DOHH2 (cell line): ENCODE results near the gene TBL1X.

Source experiments
- H3F3A ChIP-seq: fragments of 200-600 bp; sonication (generic), shearing (Covaris generic); 2 replicates; pipeline ENCODE4 v1.6.0; 2016; ENCODE audit warnings: antibody characterized with exemption, mild to moderate bottlenecking; ENCODE audit not compliant: control insufficient read depth, insufficient read depth
- H3K27ac ChIP-seq: fragments of 200-600 bp; sonication (generic); 2 replicates; pipeline ENCODE4 v1.5.1; 2014; ENCODE audit warnings: low read depth, mild to moderate bottlenecking, low read length, moderate library complexity
- H3K27me3 ChIP-seq: fragments of 200-600 bp; sonication (generic); 2 replicates; pipeline ENCODE4 v1.6.1; 2014; ENCODE audit warnings: mild to moderate bottlenecking, low read length, mixed read lengths; ENCODE audit not compliant: control insufficient read depth
- H3K36me3 ChIP-seq: fragments of 200-600 bp; sonication (generic); 2 replicates; pipeline ENCODE4 v1.6.1; 2014; ENCODE audit warnings: mild to moderate bottlenecking, low read length, moderate library complexity, mixed read lengths; ENCODE audit not compliant: control insufficient read depth
- H3K4me1 ChIP-seq: fragments of 200-600 bp; sonication (generic); 2 replicates; pipeline ENCODE4 v1.6.1; 2014; ENCODE audit warnings: mild to moderate bottlenecking, low read length, mixed read lengths; ENCODE audit not compliant: control insufficient read depth
- H3K4me2 ChIP-seq: fragments of 200-600 bp; sonication (generic); 2 replicates; pipeline ENCODE4 v1.6.0; 2014; ENCODE audit warnings: mild to moderate bottlenecking, low read length, moderate library complexity
- H3K4me3 ChIP-seq: fragments of 200-600 bp; sonication (generic); 2 replicates; pipeline ENCODE4 v1.5.1; 2014; ENCODE audit warnings: mild to moderate bottlenecking, low read length, mixed read lengths
- H3K79me2 ChIP-seq: fragments of 200-600 bp; sonication (generic); 2 replicates; pipeline ENCODE4 v1.6.1; 2014; ENCODE audit warnings: mild to moderate bottlenecking, low read length, mixed read lengths; ENCODE audit not compliant: control insufficient read depth
- H3K9me2 ChIP-seq: fragments of 200-600 bp; sonication (generic); replicated peaks from 2 replicates; pipeline ENCODE4 v1.6.1; 2014; ENCODE audit warnings: mild to moderate bottlenecking, low read length, mixed read lengths; ENCODE audit not compliant: control insufficient read depth
- H3K9me3 ChIP-seq: fragments of 200-600 bp; sonication (generic); 2 replicates; pipeline ENCODE4 v1.6.1; 2014; ENCODE audit warnings: antibody characterized with exemption, low read length, mixed read lengths; ENCODE audit not compliant: control insufficient read depth, insufficient read depth
- H4K20me1 ChIP-seq: fragments of 200-600 bp; sonication (generic); 2 replicates; pipeline ENCODE4 v1.6.0; 2014; ENCODE audit warnings: low read depth, mild to moderate bottlenecking, antibody characterized with exemption, low read length, moderate library complexity; ENCODE audit not compliant: control insufficient read depth, insufficient read depth
- EZH2phosphoT487 ChIP-seq: fragments of 200-600 bp; sonication (generic); IDR thresholded peaks from 2 replicates; pipeline ENCODE4 v1.6.1; 2017; ENCODE audit warnings: borderline replicate concordance, mild to moderate bottlenecking, antibody characterized with exemption, low read length, moderate library complexity, mixed read lengths
- TF ChIP-seq, protein P1 (sequence below): fragments of 200-600 bp; sonication (generic); IDR thresholded peaks from one replicate; pipeline ENCODE4 v1.5.1; 2014; ENCODE audit warnings: antibody characterized with exemption, mild to moderate bottlenecking, low read depth, low read length; ENCODE audit not compliant: poor library complexity, severe bottlenecking

Gene TBL1X

DNA sequence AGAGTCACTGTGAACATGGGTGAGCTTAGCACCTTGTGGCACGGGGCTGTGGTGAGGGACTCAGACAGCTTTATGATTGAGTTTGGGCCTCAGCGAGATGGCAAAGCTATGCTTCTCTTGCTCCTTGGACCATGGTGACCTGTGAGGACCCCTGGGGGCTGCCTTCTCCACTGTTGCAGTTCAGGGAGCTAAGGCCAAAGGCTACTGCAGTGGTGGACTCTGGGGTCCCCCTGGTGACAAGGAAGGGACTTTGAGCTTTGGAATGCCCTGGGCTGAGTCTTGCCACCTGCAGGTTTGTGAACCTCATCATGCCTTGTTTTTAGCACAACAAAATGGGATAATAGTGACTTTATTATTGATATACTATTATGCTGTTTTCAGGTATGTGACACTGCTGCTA lies 36.5 kb downstream of the TBL1X start:
- TF ChIP-seq EZH2phosphoT487, result no peak
- TF ChIP-seq, protein P1, sequence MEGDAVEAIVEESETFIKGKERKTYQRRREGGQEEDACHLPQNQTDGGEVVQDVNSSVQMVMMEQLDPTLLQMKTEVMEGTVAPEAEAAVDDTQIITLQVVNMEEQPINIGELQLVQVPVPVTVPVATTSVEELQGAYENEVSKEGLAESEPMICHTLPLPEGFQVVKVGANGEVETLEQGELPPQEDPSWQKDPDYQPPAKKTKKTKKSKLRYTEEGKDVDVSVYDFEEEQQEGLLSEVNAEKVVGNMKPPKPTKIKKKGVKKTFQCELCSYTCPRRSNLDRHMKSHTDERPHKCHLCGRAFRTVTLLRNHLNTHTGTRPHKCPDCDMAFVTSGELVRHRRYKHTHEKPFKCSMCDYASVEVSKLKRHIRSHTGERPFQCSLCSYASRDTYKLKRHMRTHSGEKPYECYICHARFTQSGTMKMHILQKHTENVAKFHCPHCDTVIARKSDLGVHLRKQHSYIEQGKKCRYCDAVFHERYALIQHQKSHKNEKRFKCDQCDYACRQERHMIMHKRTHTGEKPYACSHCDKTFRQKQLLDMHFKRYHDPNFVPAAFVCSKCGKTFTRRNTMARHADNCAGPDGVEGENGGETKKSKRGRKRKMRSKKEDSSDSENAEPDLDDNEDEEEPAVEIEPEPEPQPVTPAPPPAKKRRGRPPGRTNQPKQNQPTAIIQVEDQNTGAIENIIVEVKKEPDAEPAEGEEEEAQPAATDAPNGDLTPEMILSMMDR, result no peak

GRCh38 chrX:9503261-9503660 lies 38.4 kb downstream of the TBL1X start:
- peaks cover 13% of the 10 kb centered on the region for H3K79me2 ChIP-seq
- H3F3A ChIP-seq, result no peaks in the 10 kb centered on the region
- H3K4me2 ChIP-seq, result no peak overlapping the region
- no peaks in the 10 kb centered on the region for H3K27me3 ChIP-seq
- H3K4me3 ChIP-seq, result no peak overlapping the region
- no peaks in the 10 kb centered on the region for H3K9me2 ChIP-seq
- H3K36me3 ChIP-seq, result peaks cover 17% of the 10 kb centered on the region
- no peaks in the 10 kb centered on the region for H4K20me1 ChIP-seq
- TF ChIP-seq EZH2phosphoT487, result no peak
- TF ChIP-seq, protein P1, result no peak
- H3K9me3 ChIP-seq, result no peaks in the 10 kb centered on the region
- no peak overlapping the region for H3K27ac ChIP-seq
- no peaks in the 10 kb centered on the region for H3K4me1 ChIP-seq

More for the DNA sequence above, 36.5 kb downstream of the TBL1X start:
- no peak overlapping the region for H3K27ac ChIP-seq
- no peaks in the 10 kb centered on the region for H3K9me2 ChIP-seq
- H3K9me3 ChIP-seq, result no peaks in the 10 kb centered on the region
- H4K20me1 ChIP-seq, result no peaks in the 10 kb centered on the region
- no peaks in the 10 kb centered on the region for H3K27me3 ChIP-seq
- H3K79me2 ChIP-seq, result peaks cover 22% of the 10 kb centered on the region
- no peaks in the 10 kb centered on the region for H3K4me1 ChIP-seq
- H3K36me3 ChIP-seq, result peaks cover 17% of the 10 kb centered on the region
- H3K4me2 ChIP-seq, result no peak overlapping the region
- no peak overlapping the region for H3K4me3 ChIP-seq
- no peaks in the 10 kb centered on the region for H3F3A ChIP-seq

- H3K36me3 ChIP-seq, result no peaks in the 10 kb centered on the region
- H4K20me1 ChIP-seq, result no peaks in the 10 kb centered on the region
- TF ChIP-seq, protein P1, result no peak
- no peak for TF ChIP-seq EZH2phosphoT487
- H3K4me1 ChIP-seq, result no peaks in the 10 kb centered on the region
- H3F3A ChIP-seq, result no peaks in the 10 kb centered on the region
- no peak overlapping the region for H3K4me3 ChIP-seq
- no peaks in the 10 kb centered on the region for H3K79me2 ChIP-seq
- no peaks in the 10 kb centered on the region for H3K9me2 ChIP-seq
- no peak overlapping the region for H3K4me2 ChIP-seq
- H3K9me3 ChIP-seq, result no peaks in the 10 kb centered on the region
- no peaks in the 10 kb centered on the region for H3K27me3 ChIP-seq
- H3K27ac ChIP-seq, result no peak overlapping the region
These were observed 45.5 kb downstream of the TBL1X start for GRCh38 chrX:9510366-9510765.
